Mucosa of descending colon (tissue), 3 donors: ENCODE measurements around the gene SPDYE2. TPM values are rescaled to one million over a fixed set of nuclear protein-coding genes. Genes with fewer than 3 reads are reported as not detected.
"Not testable (repeated sequence)": the region's sequence is repeated elsewhere in the genome, so short reads cannot be mapped to it uniquely, and the experiment has no call there.

Source experiments
- ATAC-seq: fragments of 200-7000 bp; cut with Tn5 transposase; one replicate; pipeline ENCODE4 v1.9.1; 2020; ENCODE audit warnings: mild to moderate bottlenecking, moderate library complexity
- DNase-seq, 3 donors: peaks; one replicate each; pipeline ENCODE4 v3.0.0-alpha.2; 2020
- H3K36me3 ChIP-seq: fragments of 200-600 bp; one replicate; pipeline ENCODE4 v1.8.0; 2021; ENCODE audit warnings: low read depth, mild to moderate bottlenecking
- H3K4me1 ChIP-seq: fragments of 200-600 bp; one replicate; pipeline ENCODE4 v1.8.0; 2021; ENCODE audit warnings: low read depth, mild to moderate bottlenecking
- H3K4me3 ChIP-seq: fragments of 200-600 bp; one replicate; pipeline ENCODE4 v1.8.0; 2021; ENCODE audit warnings: mild to moderate bottlenecking
- H3K9me3 ChIP-seq: fragments of 200-600 bp; one replicate; pipeline ENCODE4 v1.8.0; 2021; ENCODE audit warnings: mild to moderate bottlenecking
- intact Hi-C, 2 donors: fragments of 100-400 bp; cut with DNase I in 1 of 2; cut with micrococcal nuclease in 1 of 2; formaldehyde crosslinking; loops; one replicate each; pipeline versions ENCODE4 v1.11.0 to v1.11.1; 2022; cut with DNase I, micrococcal nuclease
- total RNA-seq, 3 donors: library from RNA; stranded (reverse); fragmentation: NEBNext Ultra II Directional in 2 of 3; extraction: Animal tissue kit (Norgen Biotek cat#: 25700) in 2 of 3; gene quantifications; one replicate each; pipeline versions ENCODE4 v1.2.1 to v1.2.4, GENCODE V29; 2021 to 2023
- donor health status: DM: no; HTN: no; CAD: no; lungs with moderate emphysema.
- donor health status: DM: no; HTN: no; CAD: no.
- donor health status: DM: no; HTN: yes; CAD: no.

Gene SPDYE2
- total RNA-seq, 3 donors from 2014 or later: not detected

- intact Hi-C loops, DNase-seq, H3K4me3 ChIP-seq, H3K9me3 ChIP-seq, H3K36me3 ChIP-seq, H3K4me1 ChIP-seq: not testable (repeated sequence)
- ATAC-seq: peak; percentile 23
These were observed 26.2 kb upstream of the SPDYE2 start for GRCh38 chr7:102524803-102525202.

GRCh38 chr7:102527182-102527581, 23.8 kb upstream of the SPDYE2 start:
- H3K4me3 ChIP-seq, ATAC-seq, H3K4me1 ChIP-seq, intact Hi-C loops, H3K9me3 ChIP-seq, DNase-seq, H3K36me3 ChIP-seq: not testable (repeated sequence)

- H3K4me1 ChIP-seq, H3K4me3 ChIP-seq, H3K9me3 ChIP-seq, DNase-seq, intact Hi-C loops, H3K36me3 ChIP-seq, ATAC-seq: not testable (repeated sequence)
These were observed 22.9 kb upstream of the SPDYE2 start for GRCh38 chr7:102527822-102528793.

- H3K4me1 ChIP-seq, ATAC-seq, H3K36me3 ChIP-seq, intact Hi-C loops, H3K4me3 ChIP-seq, H3K9me3 ChIP-seq, DNase-seq: not testable (repeated sequence)
These were observed 19.4 kb upstream of the SPDYE2 start for GRCh38 chr7:102531583-102531982.

GRCh38 chr7:102532127-102532526, 18.9 kb upstream of the SPDYE2 start:
- DNase-seq, H3K4me3 ChIP-seq, H3K4me1 ChIP-seq, intact Hi-C loops, H3K36me3 ChIP-seq, ATAC-seq, H3K9me3 ChIP-seq: not testable (repeated sequence)

GRCh38 chr7:102535062-102535615, 15.9 kb upstream of the SPDYE2 start:
- peak; percentile 51 for ATAC-seq
- H3K4me1 ChIP-seq, intact Hi-C loops, H3K9me3 ChIP-seq, H3K4me3 ChIP-seq, DNase-seq, H3K36me3 ChIP-seq: not testable (repeated sequence)

- H3K9me3 ChIP-seq, intact Hi-C loops, H3K36me3 ChIP-seq, H3K4me1 ChIP-seq, ATAC-seq, H3K4me3 ChIP-seq, DNase-seq: not testable (repeated sequence)
These were observed 10.4 kb upstream of the SPDYE2 start for GRCh38 chr7:102540604-102541003.

GRCh38 chr7:102542083-102542482, 8.9 kb upstream of the SPDYE2 start:
- intact Hi-C loops, H3K36me3 ChIP-seq, H3K9me3 ChIP-seq, ATAC-seq, H3K4me3 ChIP-seq, H3K4me1 ChIP-seq: not testable (repeated sequence)
- peak in 1 of 3 donors; percentile 10 for DNase-seq

GRCh38 chr7:102542771-102543170, 8.3 kb upstream of the SPDYE2 start:
- H3K4me1 ChIP-seq, intact Hi-C loops, H3K4me3 ChIP-seq, H3K9me3 ChIP-seq, H3K36me3 ChIP-seq, ATAC-seq: not testable (repeated sequence)
- peak in 1 of 3 donors; percentile 10 for DNase-seq

GRCh38 chr7:102543596-102543995, 7.4 kb upstream of the SPDYE2 start, which contains the start of gene UPK3BL2:
Gene UPK3BL2 (minus strand): TSS chr7:102543696. CDS start chr7:102543636, 60 bp downstream.
- intact Hi-C loops, ATAC-seq, H3K4me3 ChIP-seq, H3K4me1 ChIP-seq, H3K36me3 ChIP-seq, DNase-seq, H3K9me3 ChIP-seq: not testable (repeated sequence)

GRCh38 chr7:102544372-102544771, 6.7 kb upstream of the SPDYE2 start:
- H3K36me3 ChIP-seq, H3K4me1 ChIP-seq, intact Hi-C loops, H3K9me3 ChIP-seq, DNase-seq, H3K4me3 ChIP-seq: not testable (repeated sequence)
- peak; percentile 17 for ATAC-seq

GRCh38 chr7:102545288-102545687, 5.7 kb upstream of the SPDYE2 start:
- H3K4me1 ChIP-seq, H3K9me3 ChIP-seq, DNase-seq, H3K36me3 ChIP-seq, H3K4me3 ChIP-seq, ATAC-seq, intact Hi-C loops: not testable (repeated sequence)

GRCh38 chr7:102546353-102546752, 4.7 kb upstream of the SPDYE2 start:
- ATAC-seq: peak; percentile 15
- intact Hi-C loops, H3K4me3 ChIP-seq, H3K4me1 ChIP-seq, H3K36me3 ChIP-seq, H3K9me3 ChIP-seq, DNase-seq: not testable (repeated sequence)

GRCh38 chr7:102568620-102569019, 17.6 kb downstream of the SPDYE2 start:
- intact Hi-C loops, H3K4me3 ChIP-seq, H3K36me3 ChIP-seq, ATAC-seq, H3K9me3 ChIP-seq, H3K4me1 ChIP-seq: not testable (repeated sequence)
- peak in 2 of 3 donors; percentile 6 to 11 for DNase-seq
